Body of pancreas (tissue), 4 donors: ENCODE results near the gene HPS5.

ENCODE experiments used
- POLR2A ChIP-seq, 3 donors: fragments of 450-650 bp; IDR thresholded peaks; one replicate each; pipeline ENCODE4 v1.6.1; 2016; ENCODE audit warnings: antibody characterized with exemption in 3 of 3, mild to moderate bottlenecking in 2 of 3
- TF ChIP-seq, protein P1 (sequence below), 7 experiments: fragments of 450-650 bp in 4 of 7; fragments of 200-600 bp in 3 of 7; sonication (generic) in 3 of 7; IDR thresholded peaks; one replicate each; pipeline ENCODE4 v1.5.1; 2016 to 2019; ENCODE audit warnings: antibody characterized with exemption in 7 of 7

DNA sequence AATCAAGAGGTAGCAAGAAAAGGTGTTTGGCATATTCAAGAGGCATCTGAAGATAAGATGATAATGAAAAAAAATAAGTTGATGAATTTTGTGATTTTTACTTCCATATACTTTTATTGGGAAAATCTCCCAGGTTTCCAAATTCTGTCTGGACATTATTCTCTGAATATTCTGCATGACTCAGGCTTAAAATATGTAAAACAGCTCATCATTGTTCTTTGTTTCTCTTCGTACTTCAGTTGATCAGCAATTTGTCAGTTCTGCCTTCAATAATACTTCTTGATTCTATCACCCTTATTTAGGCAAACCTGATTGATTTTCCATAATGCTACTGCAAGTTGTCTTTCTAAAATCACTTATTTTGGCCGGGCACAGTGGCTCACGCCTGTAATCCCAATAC lies 30.6 kb upstream of the HPS5 start:
- TF ChIP-seq, protein P1, sequence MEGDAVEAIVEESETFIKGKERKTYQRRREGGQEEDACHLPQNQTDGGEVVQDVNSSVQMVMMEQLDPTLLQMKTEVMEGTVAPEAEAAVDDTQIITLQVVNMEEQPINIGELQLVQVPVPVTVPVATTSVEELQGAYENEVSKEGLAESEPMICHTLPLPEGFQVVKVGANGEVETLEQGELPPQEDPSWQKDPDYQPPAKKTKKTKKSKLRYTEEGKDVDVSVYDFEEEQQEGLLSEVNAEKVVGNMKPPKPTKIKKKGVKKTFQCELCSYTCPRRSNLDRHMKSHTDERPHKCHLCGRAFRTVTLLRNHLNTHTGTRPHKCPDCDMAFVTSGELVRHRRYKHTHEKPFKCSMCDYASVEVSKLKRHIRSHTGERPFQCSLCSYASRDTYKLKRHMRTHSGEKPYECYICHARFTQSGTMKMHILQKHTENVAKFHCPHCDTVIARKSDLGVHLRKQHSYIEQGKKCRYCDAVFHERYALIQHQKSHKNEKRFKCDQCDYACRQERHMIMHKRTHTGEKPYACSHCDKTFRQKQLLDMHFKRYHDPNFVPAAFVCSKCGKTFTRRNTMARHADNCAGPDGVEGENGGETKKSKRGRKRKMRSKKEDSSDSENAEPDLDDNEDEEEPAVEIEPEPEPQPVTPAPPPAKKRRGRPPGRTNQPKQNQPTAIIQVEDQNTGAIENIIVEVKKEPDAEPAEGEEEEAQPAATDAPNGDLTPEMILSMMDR (IDR thresholded peaks at IDR 0.05), result no peak
- no peak for TF ChIP-seq POLR2A (IDR thresholded peaks at IDR 0.05)
